GM19351 (cell line): ENCODE data around the gene ZNF208.
"Not testable (repeated sequence)": the region's sequence is repeated elsewhere in the genome, so short reads cannot be mapped to it uniquely, and the experiment has no call there.

ENCODE experiments used
- ATAC-seq: cut with Tn5 transposase; IDR thresholded peaks from one replicate; pipeline ENCODE4 v1.9.1; 2021; ENCODE audit warnings: mild to moderate bottlenecking, moderate library complexity; ENCODE audit not compliant: unreplicated experiment

ZNF208 gene

GRCh38 chr19:21885516-21885915 is 125.2 kb downstream of the ZNF208 start:
- ATAC-seq, result not testable (repeated sequence)

GRCh38 chr19:21884786-21885185 is 126.0 kb downstream of the ZNF208 start:
- not testable (repeated sequence) for ATAC-seq

- ATAC-seq, result no peak
These were observed 127.2 kb downstream of the ZNF208 start for GRCh38 chr19:21883516-21883915.
